MG63 (cell line): ENCODE results near the gene EIF4E. TPM values are rescaled to one million over a fixed set of nuclear protein-coding genes. Genes with fewer than 3 reads are reported as not detected.
"Not testable (repeated sequence)": the region's sequence is repeated elsewhere in the genome, so short reads cannot be mapped to it uniquely, and the experiment has no call there.

Source experiments
- DNase-seq: peaks from one replicate; pipeline ENCODE4 v3.0.0-alpha.2; 2020
- H3K27me3 ChIP-seq: fragments of 250-450 bp; sonication (Bioruptor Pico); 2 replicates; pipeline ENCODE4 v1.5.1; 2020; ENCODE audit warnings: mild to moderate bottlenecking, moderate library complexity
- H3K36me3 ChIP-seq: fragments of 250-450 bp; sonication (Bioruptor Pico); 2 replicates; pipeline ENCODE4 v1.5.1; 2020; ENCODE audit warnings: mild to moderate bottlenecking, moderate library complexity
- H3K4me3 ChIP-seq: fragments of 250-450 bp; sonication (Bioruptor Pico); 2 replicates; pipeline ENCODE4 v1.5.1; 2020; ENCODE audit warnings: mild to moderate bottlenecking, moderate library complexity
- H3K9me3 ChIP-seq: fragments of 250-450 bp; sonication (Bioruptor Pico); 2 replicates; pipeline ENCODE4 v1.5.1; 2020; ENCODE audit warnings: mild to moderate bottlenecking, moderate library complexity
- total RNA-seq: library from RNA; depleted of rRNA; stranded (reverse); fragments of >200 nt; shearing (Covaris generic); gene quantifications from 2 replicates; pipeline ENCODE4 v1.2.3, GENCODE V29; 2014; ENCODE audit warnings: low replicate concordance

The EIF4E gene
- total RNA-seq, 1 experiment from 2014 or later: 81.2 TPM

GRCh38 chr4:98939438-98939837 is 10.5 kb upstream of the EIF4E start:
- Histone ChIP-seq H3K27me3 (no peaks in the 10 kb centered on the region), H3K36me3 (no peaks in the 10 kb centered on the region), H3K9me3 (no peaks in the 10 kb centered on the region), H3K4me3 (no peak overlapping the region)
- no peak for DNase-seq

- H3K27me3 ChIP-seq: no peaks in the 10 kb centered on the region
- no peaks in the 10 kb centered on the region for H3K9me3 ChIP-seq
- no peaks in the 10 kb centered on the region for H3K36me3 ChIP-seq
- peak; percentile 0 for DNase-seq
- H3K4me3 ChIP-seq: no peak overlapping the region
Observed at GRCh38 chr4:98937986-98938720, 9.2 kb upstream of the EIF4E start.

GRCh38 chr4:98935633-98936032 is 6.7 kb upstream of the EIF4E start:
- no peak for DNase-seq
- Histone ChIP-seq H3K9me3 (no peaks in the 10 kb centered on the region), H3K4me3 (no peak overlapping the region), H3K36me3 (no peaks in the 10 kb centered on the region), H3K27me3 (no peaks in the 10 kb centered on the region)

- DNase-seq, H3K4me3 ChIP-seq, H3K9me3 ChIP-seq, H3K36me3 ChIP-seq, H3K27me3 ChIP-seq: not testable (repeated sequence)
Observed at GRCh38 chr4:98934851-98935250, 5.9 kb upstream of the EIF4E start.

GRCh38 chr4:98932539-98932938 is 3.6 kb upstream of the EIF4E start:
- no peaks in the 10 kb centered on the region for H3K27me3 ChIP-seq
- no peak overlapping the region for H3K4me3 ChIP-seq
- no peak for DNase-seq
- no peaks in the 10 kb centered on the region for H3K36me3 ChIP-seq
- no peaks in the 10 kb centered on the region for H3K9me3 ChIP-seq

GRCh38 chr4:98930311-98930865 is 1.5 kb upstream of the EIF4E start:
- H3K27me3 ChIP-seq: no peaks in the 10 kb centered on the region
- peaks cover 15% of the 10 kb centered on the region for H3K36me3 ChIP-seq
- DNase-seq: no peak
- H3K4me3 ChIP-seq: peak overlapping the region; percentile 96
- H3K9me3 ChIP-seq: no peaks in the 10 kb centered on the region

GRCh38 chr4:98929341-98930267 is 671 bp upstream of the EIF4E start:
- Histone ChIP-seq H3K9me3 (no peaks in the 10 kb centered on the region), H3K27me3 (no peaks in the 10 kb centered on the region), H3K4me3 (peak overlapping the region; percentile 96), H3K36me3 (peaks cover 23% of the 10 kb centered on the region)
- DNase-seq: peak; percentile 84

- Histone ChIP-seq H3K27me3 (no peaks in the 10 kb centered on the region), H3K36me3 (peaks cover 26% of the 10 kb centered on the region), H3K4me3 (peak overlapping the region; percentile 96), H3K9me3 (no peaks in the 10 kb centered on the region)
- peak; percentile 74 for DNase-seq
Observed at GRCh38 chr4:98928131-98928504, 815 bp downstream of the EIF4E start.

- not testable (repeated sequence) for H3K4me3 ChIP-seq, H3K9me3 ChIP-seq, H3K27me3 ChIP-seq, DNase-seq
- peaks cover 32% of the 10 kb centered on the region for H3K36me3 ChIP-seq
Observed at GRCh38 chr4:98926257-98926656, 2.7 kb downstream of the EIF4E start.

GRCh38 chr4:98921292-98921691 is 7.6 kb downstream of the EIF4E start:
- Histone ChIP-seq H3K36me3 (peaks cover 32% of the 10 kb centered on the region), H3K9me3 (no peaks in the 10 kb centered on the region), H3K27me3 (no peaks in the 10 kb centered on the region), H3K4me3 (no peak overlapping the region)
- no peak for DNase-seq

GRCh38 chr4:98919996-98920395 is 8.9 kb downstream of the EIF4E start:
- H3K4me3 ChIP-seq: no peak overlapping the region
- no peak for DNase-seq

GRCh38 chr4:98910728-98911127 is 18.2 kb downstream of the EIF4E start:
- H3K9me3 ChIP-seq, H3K27me3 ChIP-seq, H3K4me3 ChIP-seq: not testable (repeated sequence)
- peaks cover 13% of the 10 kb centered on the region for H3K36me3 ChIP-seq
- DNase-seq: peak; percentile 24

More at GRCh38 chr4:98919996-98920395, 8.9 kb downstream of the EIF4E start:
- Histone ChIP-seq H3K36me3 (peaks cover 20% of the 10 kb centered on the region), H3K27me3 (no peaks in the 10 kb centered on the region), H3K9me3 (no peaks in the 10 kb centered on the region)

- H3K9me3 ChIP-seq: no peaks in the 10 kb centered on the region
Observed at GRCh38 chr4:98909646-98910401, 19.1 kb downstream of the EIF4E start.

GRCh38 chr4:98908703-98909262 is 20.1 kb downstream of the EIF4E start:
- Histone ChIP-seq H3K9me3 (no peaks in the 10 kb centered on the region), H3K36me3 (peaks cover 15% of the 10 kb centered on the region), H3K27me3 (no peaks in the 10 kb centered on the region), H3K4me3 (no peak overlapping the region)
- no peak for DNase-seq

More at GRCh38 chr4:98909646-98910401, 19.1 kb downstream of the EIF4E start:
- Histone ChIP-seq H3K4me3 (no peak overlapping the region), H3K36me3 (peaks cover 15% of the 10 kb centered on the region), H3K27me3 (no peaks in the 10 kb centered on the region)
- no peak for DNase-seq

- no peak for DNase-seq
- Histone ChIP-seq H3K4me3 (no peak overlapping the region), H3K9me3 (no peaks in the 10 kb centered on the region), H3K36me3 (peaks cover 15% of the 10 kb centered on the region), H3K27me3 (no peaks in the 10 kb centered on the region)
Observed at GRCh38 chr4:98908182-98908581, 20.8 kb downstream of the EIF4E start.

GRCh38 chr4:98905839-98906238 is 23.1 kb downstream of the EIF4E start:
- H3K36me3 ChIP-seq: peaks cover 24% of the 10 kb centered on the region
- H3K4me3 ChIP-seq: no peak overlapping the region
- DNase-seq: no peak
- H3K27me3 ChIP-seq: no peaks in the 10 kb centered on the region
- H3K9me3 ChIP-seq: no peaks in the 10 kb centered on the region
